Right lung (tissue), 10 donors: Measurements from ENCODE around the gene SUFU. TPM values are rescaled to one million over a fixed set of nuclear protein-coding genes. Genes with fewer than 3 reads are reported as not detected.
"Not testable (repeated sequence)": the region's sequence is repeated elsewhere in the genome, so short reads cannot be mapped to it uniquely, and the experiment has no call there.

Source experiments
- DNase-seq, 2 donors: peaks; one replicate each; pipeline ENCODE4 v3.0.0-alpha.2; 2013
- long read RNA-seq, 8 donors: transcript quantifications; one replicate each; lab custom pipeline, GENCODE V29; 2026
- polyA plus RNA-seq, 5 donors: library from polyadenylated mRNA; unstranded; fragments of 120-200 nt; gene quantifications; one replicate each; pipeline versions ENCODE4 v1.2.1 to v1.2.3, GENCODE V29; 2013; ENCODE audit warnings: inconsistent platforms in 1 of 5, low replicate concordance in 1 of 5; ENCODE audit not compliant: insufficient read length in 5 of 5, insufficient read depth in 1 of 5

SUFU gene
- polyA plus RNA-seq, result 10 to 100 TPM; 22.0 to 29.7 (median 27.2) TPM
- long read RNA-seq, donor 1, full-length matches to known transcripts, result 9 of 9 reads
- long read RNA-seq, donor 1, partial matches to known transcripts, result 0 of 9 reads
- long read RNA-seq, donor 1, other reads (novel, unspliced or antisense), result 0 of 9 reads
- long read RNA-seq, donor 2, full-length matches to known transcripts, result 3 of 3 reads
- long read RNA-seq, donor 2, partial matches to known transcripts, result 0 of 3 reads
- long read RNA-seq, donor 2, other reads (novel, unspliced or antisense), result 0 of 3 reads
- long read RNA-seq, donor 3, partial matches to known transcripts, result 5 of 5 reads
- long read RNA-seq, donor 3, other reads (novel, unspliced or antisense), result 0 of 5 reads
- long read RNA-seq, donor 4, full-length matches to known transcripts, result 2 of 2 reads
- long read RNA-seq, donor 4, partial matches to known transcripts, result 0 of 2 reads
- long read RNA-seq, donor 4, other reads (novel, unspliced or antisense), result 0 of 2 reads
- long read RNA-seq, donor 5, full-length matches to known transcripts, result 4 of 9 reads
- long read RNA-seq, donor 5, partial matches to known transcripts, result 5 of 9 reads
- long read RNA-seq, donor 5, other reads (novel, unspliced or antisense), result 0 of 9 reads
- long read RNA-seq, donor 6, full-length matches to known transcripts, result 7 of 7 reads
- long read RNA-seq, donor 6, partial matches to known transcripts, result 0 of 7 reads
- long read RNA-seq, donor 6, other reads (novel, unspliced or antisense), result 0 of 7 reads
- long read RNA-seq, donor 7, full-length matches to known transcripts, result 3 of 3 reads
- long read RNA-seq, donor 7, partial matches to known transcripts, result 0 of 3 reads
- long read RNA-seq, donor 7, other reads (novel, unspliced or antisense), result 0 of 3 reads
- long read RNA-seq, donor 8, full-length matches to known transcripts, result 1 of 1 reads
- long read RNA-seq, donor 8, partial matches to known transcripts, result 0 of 1 reads
- long read RNA-seq, donor 8, other reads (novel, unspliced or antisense), result 0 of 1 reads

- peak; percentile 96 to 98 for DNase-seq
Measured at GRCh38 chr10:102503264-102504178, at the start of gene SUFU. SUFU (plus strand) TSS chr10:102503972; CDS start chr10:102504153, 181 bp downstream.

- DNase-seq, result not testable (repeated sequence)
Measured at GRCh38 chr10:102454662-102455487, 48.9 kb upstream of the SUFU start.

- no peak for DNase-seq
Measured at GRCh38 chr10:102455893-102456471, 47.8 kb upstream of the SUFU start.

- no peak for DNase-seq
Measured at GRCh38 chr10:102457591-102458150, 46.1 kb upstream of the SUFU start.

GRCh38 chr10:102458656-102459055 is 45.1 kb upstream of the SUFU start:
- no peak for DNase-seq

GRCh38 chr10:102460836-102461186 is 43.0 kb upstream of the SUFU start:
- DNase-seq, result no peak

- peak; percentile 82 to 84 for DNase-seq
Measured at GRCh38 chr10:102461187-102462054, 42.4 kb upstream of the SUFU start.

GRCh38 chr10:102462512-102463054 is 41.2 kb upstream of the SUFU start:
- DNase-seq, result no peak

- DNase-seq, result no peak
Measured at GRCh38 chr10:102463983-102464382, 39.8 kb upstream of the SUFU start.

GRCh38 chr10:102465466-102465865 is 38.3 kb upstream of the SUFU start:
- no peak for DNase-seq

- DNase-seq, result no peak
Measured at GRCh38 chr10:102467318-102467717, 36.5 kb upstream of the SUFU start.

- no peak for DNase-seq
Measured at GRCh38 chr10:102467971-102468438, 35.8 kb upstream of the SUFU start.

- no peak for DNase-seq
Measured at GRCh38 chr10:102468683-102469082, 35.1 kb upstream of the SUFU start.

GRCh38 chr10:102470579-102471546 is 32.9 kb upstream of the SUFU start:
- DNase-seq, result no peak

- no peak for DNase-seq
Measured at GRCh38 chr10:102473445-102474331, 30.1 kb upstream of the SUFU start.
